ENCODE measurements around the gene MCF2L.

DNA sequence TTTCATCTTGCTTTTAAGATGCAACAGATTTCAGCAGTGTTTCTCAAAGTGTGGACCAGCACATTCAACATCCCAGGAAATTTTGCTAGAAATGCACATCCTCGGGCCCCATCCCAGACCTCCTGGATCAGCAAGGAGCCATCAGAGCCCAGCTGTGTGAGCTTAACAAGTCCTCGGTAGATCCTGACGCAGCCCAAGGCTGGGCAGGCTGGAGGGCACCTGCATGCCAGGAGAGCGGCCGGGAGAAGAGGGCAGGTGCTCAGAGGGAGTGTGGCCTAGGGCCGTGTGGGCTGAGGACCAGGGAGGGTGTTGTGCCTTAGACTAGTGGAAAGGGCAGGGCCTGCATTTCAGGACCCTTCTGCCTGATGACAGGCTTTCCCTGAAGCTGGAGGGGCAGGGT lies 2.2 kb upstream of the MCF2L start:
- TF ChIP-seq, protein P1, sequence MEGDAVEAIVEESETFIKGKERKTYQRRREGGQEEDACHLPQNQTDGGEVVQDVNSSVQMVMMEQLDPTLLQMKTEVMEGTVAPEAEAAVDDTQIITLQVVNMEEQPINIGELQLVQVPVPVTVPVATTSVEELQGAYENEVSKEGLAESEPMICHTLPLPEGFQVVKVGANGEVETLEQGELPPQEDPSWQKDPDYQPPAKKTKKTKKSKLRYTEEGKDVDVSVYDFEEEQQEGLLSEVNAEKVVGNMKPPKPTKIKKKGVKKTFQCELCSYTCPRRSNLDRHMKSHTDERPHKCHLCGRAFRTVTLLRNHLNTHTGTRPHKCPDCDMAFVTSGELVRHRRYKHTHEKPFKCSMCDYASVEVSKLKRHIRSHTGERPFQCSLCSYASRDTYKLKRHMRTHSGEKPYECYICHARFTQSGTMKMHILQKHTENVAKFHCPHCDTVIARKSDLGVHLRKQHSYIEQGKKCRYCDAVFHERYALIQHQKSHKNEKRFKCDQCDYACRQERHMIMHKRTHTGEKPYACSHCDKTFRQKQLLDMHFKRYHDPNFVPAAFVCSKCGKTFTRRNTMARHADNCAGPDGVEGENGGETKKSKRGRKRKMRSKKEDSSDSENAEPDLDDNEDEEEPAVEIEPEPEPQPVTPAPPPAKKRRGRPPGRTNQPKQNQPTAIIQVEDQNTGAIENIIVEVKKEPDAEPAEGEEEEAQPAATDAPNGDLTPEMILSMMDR (conservative IDR thresholded peaks at IDR 0.05; ENCODE audit: low read length): no peak
- TF ChIP-seq EZH2phosphoT487 (IDR thresholded peaks at IDR 0.05; ENCODE audit: borderline replicate concordance, low read depth, low read length): no peak

All from OCI-LY7 (cell line).